Dermis microvascular lymphatic vessel endothelial cell (primary cell): ENCODE results near the gene NAPA. TPM values are rescaled to one million over a fixed set of nuclear protein-coding genes. Genes with fewer than 3 reads are reported as not detected.
"Not testable (repeated sequence)": the region's sequence is repeated elsewhere in the genome, so short reads cannot be mapped to it uniquely, and the experiment has no call there.

Experiments used
- DNase-seq, 2 donors: peaks; one replicate each; pipeline versions ENCODE4 v3.0.0 to v3.0.0-alpha.2; 2010; ENCODE audit warnings: low read depth in 2 of 2
- total RNA-seq: library from RNA; depleted of rRNA; stranded (reverse); fragments of >200 nt; gene quantifications from 2 replicates; pipeline ENCODE4 v1.2.1, GENCODE V29; 2014

NAPA gene
- total RNA-seq, 1 donor from 2014 or later, result 62.3 TPM

- not testable (repeated sequence) for DNase-seq
Observed at GRCh38 chr19:47486220-47486619, 28.6 kb downstream of the NAPA start.

- no peak for DNase-seq
Observed at GRCh38 chr19:47485210-47485609, 29.7 kb downstream of the NAPA start.

GRCh38 chr19:47483800-47484690 is 30.8 kb downstream of the NAPA start, which contains the start of gene KPTN:
TSS of gene KPTN (minus strand) at chr19:47484219. CDS start at chr19:47484160, 59 bp downstream.
- DNase-seq, result peak; percentile 79 to 93

- no peak for DNase-seq
Observed at GRCh38 chr19:47483200-47483599, 31.7 kb downstream of the NAPA start.

- no peak for DNase-seq
Observed at GRCh38 chr19:47481460-47482052, 33.3 kb downstream of the NAPA start.

- DNase-seq, result no peak
Observed at GRCh38 chr19:47480658-47481057, 34.2 kb downstream of the NAPA start.

- peak in 1 of 2 donors; percentile 29 for DNase-seq
Observed at GRCh38 chr19:47479701-47480503, 35.0 kb downstream of the NAPA start.

- DNase-seq, result no peak
Observed at GRCh38 chr19:47476438-47476972, 38.4 kb downstream of the NAPA start.

- no peak for DNase-seq
Observed at GRCh38 chr19:47475465-47475864, 39.4 kb downstream of the NAPA start.

GRCh38 chr19:47473336-47473735 is 41.5 kb downstream of the NAPA start:
- DNase-seq, result no peak

GRCh38 chr19:47471733-47472457 is 43.0 kb downstream of the NAPA start, which contains the start of gene SLC8A2:
TSS of gene SLC8A2 (minus strand) at chr19:47471893. CDS start at chr19:47466403, 5,490 bp downstream.
- peak; percentile 28 to 76 for DNase-seq

GRCh38 chr19:47471381-47471732 is 43.5 kb downstream of the NAPA start:
- no peak for DNase-seq

GRCh38 chr19:47470447-47471195 is 44.2 kb downstream of the NAPA start:
- no peak for DNase-seq

GRCh38 chr19:47469719-47470118 is 45.1 kb downstream of the NAPA start:
- no peak for DNase-seq

- DNase-seq, result no peak
Observed at GRCh38 chr19:47469363-47469700, 45.5 kb downstream of the NAPA start.

GRCh38 chr19:47467914-47468313 is 46.9 kb downstream of the NAPA start:
- DNase-seq, result no peak

- no peak for DNase-seq
Observed at GRCh38 chr19:47465957-47466356, 48.9 kb downstream of the NAPA start.

- DNase-seq, result no peak
Observed at GRCh38 chr19:47464675-47465419, 50.0 kb downstream of the NAPA start.

GRCh38 chr19:47461876-47462275 is 53.0 kb downstream of the NAPA start:
- DNase-seq, result no peak

- DNase-seq, result no peak
Observed at GRCh38 chr19:47459477-47459876, 55.4 kb downstream of the NAPA start.
